IMR-90 (cell line): Measurements from ENCODE around the gene PNPLA5. TPM values are rescaled to one million over a fixed set of nuclear protein-coding genes. Genes with fewer than 3 reads are reported as not detected.

Source experiments
- ATAC-seq: fragments of 200-7000 bp; cut with Tn5 transposase; 2 replicates; pipeline ENCODE4 v1.9.1; 2020; ENCODE audit warnings: low read depth, mild to moderate bottlenecking, moderate library complexity
- BruUV-seq: library from RNA; stranded (reverse); fragments of 400-500 nt; replicated peaks from 2 replicates; lab custom pipeline; 2021; lab: Mats Ljungman, UMichigan
- CTCF ChIA-PET: fragments of 300-600 bp; formaldehyde crosslinking; extraction: SDS; loops from one replicate; lab custom pipeline; 2021; ENCODE audit warnings: antibody characterized with exemption; lab: Yijun Ruan, JAX
- POLR2A ChIA-PET: fragments of 300-600 bp; sonication (Branson Sonifier 250); formaldehyde crosslinking; loops from one replicate; lab custom pipeline; 2022; ENCODE audit warnings: antibody characterized with exemption; ENCODE audit not compliant: unreplicated experiment; lab: Charles Lee
- DNase-seq: peaks from one replicate; pipeline ENCODE4 v3.0.0; 2013
- H2AFZ ChIP-seq: replicated peaks from 2 replicates; pipeline ENCODE3; 2013; ENCODE audit warnings: low read length, mild to moderate bottlenecking; ENCODE audit not compliant: poor library complexity
- H2AK5ac ChIP-seq: 2 replicates; pipeline ENCODE4 v1.6.1; 2013; ENCODE audit warnings: low read depth, low read length, inconsistent platforms
- H2AK9ac ChIP-seq: replicated peaks from 2 replicates; pipeline ENCODE3; 2013; ENCODE audit warnings: mild to moderate bottlenecking, low read depth, low read length, moderate library complexity; ENCODE audit not compliant: poor library complexity
- H2BK120ac ChIP-seq: 2 replicates; pipeline ENCODE4 v1.6.1; 2013; ENCODE audit warnings: low read depth, low read length, inconsistent platforms
- H2BK15ac ChIP-seq: 3 replicates; pipeline ENCODE4 v1.6.1; 2013; ENCODE audit warnings: low read depth, low read length, inconsistent platforms
- H2BK20ac ChIP-seq: 2 replicates; pipeline ENCODE4 v1.6.1; 2013; ENCODE audit warnings: low read depth, mild to moderate bottlenecking, inconsistent platforms, low read length, moderate library complexity
- H2BK5ac ChIP-seq: 2 replicates; pipeline ENCODE4 v1.6.1; 2013; ENCODE audit warnings: mild to moderate bottlenecking, low read depth, low read length, inconsistent platforms; ENCODE audit not compliant: poor library complexity, severe bottlenecking
- H3K14ac ChIP-seq: replicated peaks from 2 replicates; pipeline ENCODE4 v1.6.1; 2013; ENCODE audit warnings: low read depth, low read length, inconsistent platforms
- H3K18ac ChIP-seq: 2 replicates; pipeline ENCODE4 v1.6.1; 2013; ENCODE audit warnings: low read depth, low read length, control low read depth
- H3K23ac ChIP-seq: 2 replicates; pipeline ENCODE4 v1.6.1; 2013; ENCODE audit warnings: low read depth, low read length, inconsistent platforms
- H3K27ac ChIP-seq: 2 replicates; pipeline ENCODE4 v1.5.1; 2013; ENCODE audit warnings: mild to moderate bottlenecking, control low read depth, low read length; ENCODE audit not compliant: insufficient read depth
- H3K27me3 ChIP-seq: 2 replicates; pipeline ENCODE4 v1.6.1; 2013; ENCODE audit warnings: low read length; ENCODE audit not compliant: control insufficient read depth, insufficient read depth
- H3K36me3 ChIP-seq: 2 replicates; pipeline ENCODE4 v1.6.1; 2013; ENCODE audit warnings: low read length, mixed read lengths; ENCODE audit not compliant: control insufficient read depth, insufficient read depth
- H3K4ac ChIP-seq: 2 replicates; pipeline ENCODE4 v1.6.1; 2013; ENCODE audit warnings: low read depth, low read length, inconsistent platforms
- H3K4me1 ChIP-seq: 2 replicates; pipeline ENCODE4 v1.6.1; 2013; ENCODE audit warnings: low read length, mixed read lengths; ENCODE audit not compliant: control insufficient read depth, insufficient read depth
- H3K4me2 ChIP-seq: 2 replicates; pipeline ENCODE4 v1.6.1; 2013; ENCODE audit warnings: low read depth, mild to moderate bottlenecking, control low read depth, low read length, moderate library complexity
- H3K4me3 ChIP-seq: 2 replicates; pipeline ENCODE4 v1.5.1; 2013; ENCODE audit warnings: low read depth, mild to moderate bottlenecking, control low read depth, low read length, moderate library complexity; ENCODE audit not compliant: insufficient read depth
- H3K56ac ChIP-seq: 2 replicates; pipeline ENCODE4 v1.6.1; 2013; ENCODE audit warnings: low read length, inconsistent platforms; ENCODE audit not compliant: insufficient read depth; ENCODE audit errors: extremely low read depth
- H3K79me1 ChIP-seq, 2 experiments: 2 replicates each; pipeline ENCODE4 v1.6.1; 2013; ENCODE audit warnings: low read length in 2 of 2, inconsistent platforms in 1 of 2, low read depth in 1 of 2
- H3K9ac ChIP-seq: 2 replicates; pipeline ENCODE4 v1.6.1; 2013; ENCODE audit warnings: low read depth, low read length, control low read depth
- H3K9me1 ChIP-seq: 2 replicates; pipeline ENCODE4 v1.6.1; 2013; ENCODE audit warnings: low read length, inconsistent platforms; ENCODE audit not compliant: insufficient read depth
- H3K9me3 ChIP-seq: 2 replicates; pipeline ENCODE4 v1.6.1; 2013; ENCODE audit warnings: low read length; ENCODE audit not compliant: control insufficient read depth, insufficient read depth
- H4K20me1 ChIP-seq: 2 replicates; pipeline ENCODE4 v1.6.1; 2013; ENCODE audit warnings: low read length, inconsistent platforms; ENCODE audit not compliant: insufficient read depth
- H4K5ac ChIP-seq: 2 replicates; pipeline ENCODE4 v1.6.1; 2013; ENCODE audit warnings: mild to moderate bottlenecking, low read depth, low read length, control low read depth
- H4K8ac ChIP-seq, 2 experiments: 2 replicates each; pipeline ENCODE4 v1.6.1; 2013; ENCODE audit warnings: low read depth in 2 of 2, low read length in 2 of 2, control low read depth in 1 of 2, inconsistent platforms in 1 of 2
- H4K91ac ChIP-seq: 2 replicates; pipeline ENCODE4 v1.6.1; 2013; ENCODE audit warnings: low read depth, low read length, inconsistent platforms; ENCODE audit not compliant: insufficient read depth
- CHD1 ChIP-seq: IDR thresholded peaks from 2 replicates; pipeline ENCODE4 v1.6.1; 2012; ENCODE audit warnings: low read depth, low read length, improper control_type of control experiment
- CTCF ChIP-seq: conservative IDR thresholded peaks from 2 replicates; pipeline ENCODE4 v1.5.1; 2012; ENCODE audit warnings: mild to moderate bottlenecking, low read depth, low read length, improper control_type of control experiment
- ELK1 ChIP-seq: fragments of 150-350 bp; IDR thresholded peaks from 2 replicates; pipeline ENCODE4 v1.6.1; 2016; ENCODE audit warnings: low read depth, mild to moderate bottlenecking, low read length, moderate library complexity, borderline replicate concordance
- FOS ChIP-seq: fragments of 150-350 bp; IDR thresholded peaks from 2 replicates; pipeline ENCODE4 v1.6.1; 2016; ENCODE audit warnings: low read depth, low read length
- MAFK ChIP-seq: IDR thresholded peaks from 2 replicates; pipeline ENCODE4 v1.6.1; 2012; ENCODE audit warnings: low read depth, low read length, improper control_type of control experiment
- MXI1 ChIP-seq: IDR thresholded peaks from 2 replicates; pipeline ENCODE4 v1.6.1; 2012; ENCODE audit warnings: low read depth, mild to moderate bottlenecking, low read length, moderate library complexity, borderline replicate concordance
- RAD21 ChIP-seq: IDR thresholded peaks from 2 replicates; pipeline ENCODE4 v1.6.1; 2012; ENCODE audit warnings: low read length, improper control_type of control experiment
- RCOR1 ChIP-seq: IDR thresholded peaks from 2 replicates; pipeline ENCODE4 v1.6.1; 2012; ENCODE audit warnings: mild to moderate bottlenecking, low read length, improper control_type of control experiment; ENCODE audit not compliant: insufficient replicate concordance
- RFX5 ChIP-seq: IDR thresholded peaks from 2 replicates; pipeline ENCODE4 v1.8.0; 2012; ENCODE audit warnings: low read depth, mild to moderate bottlenecking, low read length, moderate library complexity
- USF2 ChIP-seq: fragments of 150-350 bp; IDR thresholded peaks from 2 replicates; pipeline ENCODE4 v1.6.1; 2017; ENCODE audit warnings: mild to moderate bottlenecking, antibody characterized with exemption, low read length, low read depth
- WGBS, 2 experiments: methylation state at CpG; one replicate each; pipeline versions ENCODE4 v1.1.5 to v1.1.7; 2013; ENCODE audit warnings: missing lambda C conversion rate in 2 of 2; ENCODE audit not compliant: insufficient read length in 1 of 2; ENCODE audit errors: extremely low coverage in 2 of 2; 5-methylcytosine and 5-hydroxymethylcytosine counted together
- dilution Hi-C: fragments of 300-500 bp; cut with HindIII; formaldehyde crosslinking; loops from one replicate; pipeline ENCODE4 v1.14.3; 2018; ENCODE audit warnings: low sequenced_read_pairs; ENCODE audit not compliant: unreplicated experiment
- in situ Hi-C: fragments of 300-500 bp; cut with MboI; formaldehyde crosslinking; loops from 3 replicates; pipeline ENCODE4 v1.14.3; 2019; ENCODE audit warnings: low sequenced_read_pairs, inconsistent platforms, mixed read lengths
- intact Hi-C: fragments of 100-400 bp; cut with micrococcal nuclease; formaldehyde crosslinking; loops from 2 replicates; pipeline ENCODE4 v1.10.0; 2022
- polyA plus RNA-seq, 3 experiments: library from polyadenylated mRNA; depleted of rRNA; stranded (reverse); fragments of >200 nt; gene quantifications; 2 replicates each; pipeline ENCODE4 v1.2.3, GENCODE V29; 2012; ENCODE audit warnings: low replicate concordance in 1 of 3
- total RNA-seq: library from RNA; depleted of rRNA; stranded (reverse); fragments of >200 nt; gene quantifications from 2 replicates; pipeline ENCODE4 v1.2.3, GENCODE V29; 2012

PNPLA5 gene
- total and polyA plus RNA-seq, 2 of the 4 experiments (the other 2 are of a cell fraction) = 0.18 to 0.44 TPM

- H3K9me3 ChIP-seq = no peaks in the 10 kb centered on the region
- no TSS peak for BruUV-seq
These were observed 14.8 kb downstream of the PNPLA5 start for GRCh38 chr22:43876866-43877509.

More at GRCh38 chr22:43876866-43877509, 14.8 kb downstream of the PNPLA5 start:
- ChIA-PET POLR2A (no interaction called here), CTCF (interaction anchor here (0.6 to 1.3 kb wide), 3 partner anchors 8 to 551 kb away, joined by 3 to 4 read pairs (median 3); no protein-coding TSS in a partner anchor)
- no peak overlapping the region for H2BK15ac ChIP-seq
- no peak overlapping the region for H3K23ac ChIP-seq
- no peaks in the 10 kb centered on the region for H3K4me1 ChIP-seq
- WGBS, 2 experiments = no CpG with 5 or more reads among the region's 5 CpGs
- no peak overlapping the region for H2BK5ac ChIP-seq
- no peak for DNase-seq
- H2AK5ac ChIP-seq = no peak overlapping the region
- no peak overlapping the region for H4K8ac ChIP-seq
- H3K4me2 ChIP-seq = no peak overlapping the region
- H3K18ac ChIP-seq = no peak overlapping the region
- no peak overlapping the region for H4K5ac ChIP-seq
- in situ Hi-C loops = no loop called here
- no peak overlapping the region for H2BK120ac ChIP-seq
- no peak overlapping the region for H3K56ac ChIP-seq
- TF ChIP-seq CTCF (no peak), FOS (no peak), USF2 (no peak), RCOR1 (no peak), RAD21 (no peak), CHD1 (no peak), ELK1 (no peak), RFX5 (no peak), MAFK (no peak), MXI1 (no peak)
- ATAC-seq = no peak
- no peak overlapping the region for H3K4ac ChIP-seq
- dilution Hi-C loops = no loop called here
- no peaks in the 10 kb centered on the region for H4K20me1 ChIP-seq
- no peak overlapping the region for H3K14ac ChIP-seq
- H3K9me1 ChIP-seq = no peaks in the 10 kb centered on the region
- no peaks in the 10 kb centered on the region for H3K79me1 ChIP-seq
- intact Hi-C loops = no loop called here
- no peak overlapping the region for H2AK9ac ChIP-seq
- no peak overlapping the region for H3K9ac ChIP-seq
- H3K36me3 ChIP-seq = no peaks in the 10 kb centered on the region
- H4K91ac ChIP-seq = no peak overlapping the region
- no peak overlapping the region for H2AFZ ChIP-seq
- H3K27ac ChIP-seq = no peak overlapping the region
- peaks cover 20% of the 10 kb centered on the region for H3K27me3 ChIP-seq
- no peak overlapping the region for H2BK20ac ChIP-seq
- no peak overlapping the region for H3K4me3 ChIP-seq
